HepG2 (cell line): ENCODE results near the gene SLC39A2. TPM values are rescaled to one million over a fixed set of nuclear protein-coding genes. Genes with fewer than 3 reads are reported as not detected.
A peak's percentile ranks its signal among the peaks of the same experiment; 100 is the strongest.

Experiments used
- ADNP ChIP-seq: sonication (generic); formaldehyde crosslinking; IDR thresholded peaks from 2 replicates; pipeline ENCODE4 v1.4.0; 2020; ENCODE audit warnings: missing genetic modification reagents
- ARHGAP35 ChIP-seq: sonication (generic); formaldehyde crosslinking; IDR thresholded peaks from 2 replicates; pipeline ENCODE4 v1.9.0; 2022; ENCODE audit warnings: mild to moderate bottlenecking, inconsistent platforms, moderate library complexity, missing genetic modification reagents, borderline replicate concordance
- CCDC6 ChIP-seq: sonication (generic); formaldehyde crosslinking; IDR thresholded peaks from 2 replicates; pipeline ENCODE4 v1.8.1; 2022; ENCODE audit warnings: mild to moderate bottlenecking, missing genetic modification reagents, moderate library complexity
- CEBPB ChIP-seq: IDR thresholded peaks from 2 replicates; pipeline ENCODE4 v1.6.1; 2011; ENCODE audit warnings: low read depth, low read length, improper control_type of control experiment, borderline replicate concordance
- DPF2 ChIP-seq: sonication (generic); formaldehyde crosslinking; IDR thresholded peaks from 2 replicates; pipeline ENCODE4 v1.4.0; 2020; ENCODE audit warnings: mild to moderate bottlenecking, low read depth, missing genetic modification reagents, borderline replicate concordance
- EP300 ChIP-seq, 3 experiments: sonication (generic) in 1 of 3; formaldehyde crosslinking in 1 of 3; IDR thresholded peaks; 2 replicates each; pipeline versions ENCODE4 v1.5.1 to v1.6.1; 2011 to 2020; ENCODE audit warnings: low read depth in 2 of 3, low read length in 2 of 3, borderline replicate concordance in 1 of 3, improper control_type of control experiment in 1 of 3, mild to moderate bottlenecking in 1 of 3, missing genetic modification reagents in 1 of 3, moderate library complexity in 1 of 3
- GPN1 ChIP-seq: sonication (generic); formaldehyde crosslinking; IDR thresholded peaks from 2 replicates; pipeline ENCODE4 v1.5.1; 2020; ENCODE audit warnings: missing genetic modification reagents, borderline replicate concordance
- JUND ChIP-seq: sonication (generic); formaldehyde crosslinking; IDR thresholded peaks from 2 replicates; pipeline ENCODE4 v1.8.0; 2022; ENCODE audit warnings: mild to moderate bottlenecking, missing genetic modification reagents
- SRSF9 ChIP-seq: fragments of 200-400 bp; formaldehyde crosslinking; IDR thresholded peaks from 2 replicates; pipeline ENCODE4 v1.6.1; 2018; ENCODE audit warnings: borderline replicate concordance, mild to moderate bottlenecking, low read depth, low read length; ENCODE audit not compliant: insufficient read depth, poor library complexity, severe bottlenecking
- TARDBP ChIP-seq: sonication (generic); formaldehyde crosslinking; IDR thresholded peaks from 2 replicates; pipeline ENCODE4 v1.8.0; 2022; ENCODE audit warnings: mild to moderate bottlenecking, missing genetic modification reagents
- ZFP62 ChIP-seq: sonication (generic); formaldehyde crosslinking; IDR thresholded peaks from 2 replicates; pipeline ENCODE4 v1.4.0; 2020; ENCODE audit warnings: missing genetic modification reagents
- ZNF138 ChIP-seq: sonication (generic); formaldehyde crosslinking; IDR thresholded peaks from 2 replicates; pipeline ENCODE4 v1.5.0; 2020; ENCODE audit warnings: mild to moderate bottlenecking, low read depth, missing genetic modification reagents
- ZNF460 ChIP-seq: sonication (generic); formaldehyde crosslinking; IDR thresholded peaks from 2 replicates; pipeline ENCODE4 v1.5.1; 2020; ENCODE audit warnings: missing genetic modification reagents, mild to moderate bottlenecking, borderline replicate concordance
- polyA plus RNA-seq, 8 experiments: library from polyadenylated mRNA; depleted of rRNA in 3 of 8; stranded (reverse) in 7 of 8; unstranded in 1 of 8; fragments of >200 nt; fragmentation: Illumina TruSeq in 4 of 8; extraction: Trizol in 4 of 8; gene quantifications; 2 replicates each; pipeline versions ENCODE4 v1.2.1 to v1.2.3, GENCODE V29; 2011 to 2016; ENCODE audit warnings: low read depth in 4 of 8, missing spikeins in 1 of 8, mixed read lengths in 1 of 8; ENCODE audit not compliant: insufficient read depth in 1 of 8
- total RNA-seq, 5 experiments: library from RNA; depleted of rRNA; stranded (reverse); fragments of >200 nt; fragmentation: Illumina TruSeq; extraction: Trizol; gene quantifications; 2 replicates each; pipeline ENCODE4 v1.2.3, GENCODE V29; 2016; ENCODE audit warnings: low read depth in 1 of 5
- TF ChIP-seq, protein P1 (sequence below): sonication (generic); formaldehyde crosslinking; IDR thresholded peaks from 2 replicates; pipeline ENCODE4 v1.8.1; 2022; ENCODE audit warnings: low read depth, mild to moderate bottlenecking, missing genetic modification reagents
- TF ChIP-seq, protein P2 (sequence below): sonication (generic); formaldehyde crosslinking; IDR thresholded peaks from 2 replicates; pipeline ENCODE4 v1.8.0; 2022; ENCODE audit warnings: mild to moderate bottlenecking, missing genetic modification reagents, moderate library complexity
- TF ChIP-seq, protein P3 (sequence below): sonication (generic); formaldehyde crosslinking; IDR thresholded peaks from 2 replicates; pipeline ENCODE4 v1.5.0; 2020; ENCODE audit warnings: missing genetic modification reagents, mild to moderate bottlenecking, borderline replicate concordance

SLC39A2 gene
- total and polyA plus RNA-seq, 2 of the 13 experiments (the other 11 are each of a cell fraction or from before 2014, with no cell fraction given): 0.08 to 0.11 TPM

DNA sequence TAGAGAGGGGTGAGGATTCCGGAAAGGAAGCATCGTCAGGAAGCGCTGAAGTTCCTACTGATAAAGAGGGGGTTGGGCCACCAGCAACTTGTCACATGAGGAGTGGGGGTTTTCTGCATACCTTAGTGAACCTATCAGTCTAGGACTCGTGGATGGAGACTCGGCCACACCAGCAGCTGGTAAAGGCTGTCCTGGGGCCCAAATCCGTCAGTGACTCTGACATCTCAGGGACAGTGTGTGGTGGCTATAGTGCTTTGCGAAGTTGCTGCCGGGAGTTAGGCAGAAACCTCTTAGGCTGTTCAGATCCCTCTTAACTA, 27.4 kb upstream of the SLC39A2 start (continued):
- TF ChIP-seq ZNF138 (0 out of 2 replicates have a peak, but pooled peaks have one; percentile 45), CCDC6 (CRISPR knock-in tag) (no peak), ZNF460 (CRISPR knock-in tag) (no peak), SRSF9 (no peak), TARDBP (CRISPR knock-in tag) (no peak), JUND (CRISPR knock-in tag) (no peak), DPF2 (CRISPR knock-in tag) (no peak), ADNP (no peak), ZFP62 (no peak), CEBPB (no peak), GPN1 (CRISPR knock-in tag) (no peak), EP300 (IDR thresholded peaks at IDR 0.05; ENCODE audit: low read depth in 2 of 2, low read length in 2 of 2) (no peak), EP300 (CRISPR knock-in tag; IDR thresholded peaks at IDR 0.05; ENCODE audit: borderline replicate concordance) (no peak), ARHGAP35 (no peak)
- TF ChIP-seq, protein P1, sequence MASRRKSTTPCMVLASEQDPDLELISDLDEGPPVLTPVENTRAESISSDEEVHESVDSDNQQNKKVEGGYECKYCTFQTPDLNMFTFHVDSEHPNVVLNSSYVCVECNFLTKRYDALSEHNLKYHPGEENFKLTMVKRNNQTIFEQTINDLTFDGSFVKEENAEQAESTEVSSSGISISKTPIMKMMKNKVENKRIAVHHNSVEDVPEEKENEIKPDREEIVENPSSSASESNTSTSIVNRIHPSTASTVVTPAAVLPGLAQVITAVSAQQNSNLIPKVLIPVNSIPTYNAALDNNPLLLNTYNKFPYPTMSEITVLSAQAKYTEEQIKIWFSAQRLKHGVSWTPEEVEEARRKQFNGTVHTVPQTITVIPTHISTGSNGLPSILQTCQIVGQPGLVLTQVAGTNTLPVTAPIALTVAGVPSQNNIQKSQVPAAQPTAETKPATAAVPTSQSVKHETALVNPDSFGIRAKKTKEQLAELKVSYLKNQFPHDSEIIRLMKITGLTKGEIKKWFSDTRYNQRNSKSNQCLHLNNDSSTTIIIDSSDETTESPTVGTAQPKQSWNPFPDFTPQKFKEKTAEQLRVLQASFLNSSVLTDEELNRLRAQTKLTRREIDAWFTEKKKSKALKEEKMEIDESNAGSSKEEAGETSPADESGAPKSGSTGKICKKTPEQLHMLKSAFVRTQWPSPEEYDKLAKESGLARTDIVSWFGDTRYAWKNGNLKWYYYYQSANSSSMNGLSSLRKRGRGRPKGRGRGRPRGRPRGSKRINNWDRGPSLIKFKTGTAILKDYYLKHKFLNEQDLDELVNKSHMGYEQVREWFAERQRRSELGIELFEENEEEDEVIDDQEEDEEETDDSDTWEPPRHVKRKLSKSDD (CRISPR knock-in tag): 0 out of 2 replicates have a peak, but pooled peaks have one; percentile 2
- TF ChIP-seq, protein P2, sequence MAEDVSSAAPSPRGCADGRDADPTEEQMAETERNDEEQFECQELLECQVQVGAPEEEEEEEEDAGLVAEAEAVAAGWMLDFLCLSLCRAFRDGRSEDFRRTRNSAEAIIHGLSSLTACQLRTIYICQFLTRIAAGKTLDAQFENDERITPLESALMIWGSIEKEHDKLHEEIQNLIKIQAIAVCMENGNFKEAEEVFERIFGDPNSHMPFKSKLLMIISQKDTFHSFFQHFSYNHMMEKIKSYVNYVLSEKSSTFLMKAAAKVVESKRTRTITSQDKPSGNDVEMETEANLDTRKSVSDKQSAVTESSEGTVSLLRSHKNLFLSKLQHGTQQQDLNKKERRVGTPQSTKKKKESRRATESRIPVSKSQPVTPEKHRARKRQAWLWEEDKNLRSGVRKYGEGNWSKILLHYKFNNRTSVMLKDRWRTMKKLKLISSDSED (CRISPR knock-in tag): no peak
- TF ChIP-seq, protein P3, sequence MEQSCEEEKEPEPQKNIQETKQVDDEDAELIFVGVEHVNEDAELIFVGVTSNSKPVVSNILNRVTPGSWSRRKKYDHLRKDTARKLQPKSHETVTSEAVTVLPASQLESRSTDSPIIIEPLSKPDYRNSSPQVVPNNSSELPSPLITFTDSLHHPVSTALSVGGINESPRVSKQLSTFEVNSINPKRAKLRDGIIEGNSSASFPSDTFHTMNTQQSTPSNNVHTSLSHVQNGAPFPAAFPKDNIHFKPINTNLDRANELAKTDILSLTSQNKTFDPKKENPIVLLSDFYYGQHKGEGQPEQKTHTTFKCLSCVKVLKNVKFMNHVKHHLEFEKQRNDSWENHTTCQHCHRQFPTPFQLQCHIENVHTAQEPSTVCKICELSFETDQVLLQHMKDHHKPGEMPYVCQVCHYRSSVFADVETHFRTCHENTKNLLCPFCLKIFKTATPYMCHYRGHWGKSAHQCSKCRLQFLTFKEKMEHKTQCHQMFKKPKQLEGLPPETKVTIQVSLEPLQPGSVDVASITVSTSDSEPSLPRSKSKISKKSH (CRISPR knock-in tag): no peak
- TF ChIP-seq, all 625 proteins: peak for 15
